ENCODE data around the gene ASPSCR1. TPM values are rescaled to one million over a fixed set of nuclear protein-coding genes. Genes with fewer than 3 reads are reported as not detected.

Gene ASPSCR1
- total RNA-seq, 1 donor from 2014 or later = 45.9 TPM

- H3K36me3 Mint-ChIP-seq (ENCODE audit: unreplicated experiment) = peaks cover 13% of the 10 kb centered on the region
- no peaks in the 10 kb centered on the region for H3K9me3 Mint-ChIP-seq (ENCODE audit: unreplicated experiment)
- no peak for DNase-seq (ENCODE audit: extremely low spot score, unreplicated experiment)
- peak overlapping the region; percentile 84 for H3K4me3 Mint-ChIP-seq (ENCODE audit: unreplicated experiment)
- no peak for TF ChIP-seq CTCF (IDR thresholded peaks at IDR 0.05)
- H3K4me1 Mint-ChIP-seq (ENCODE audit: unreplicated experiment) = peaks cover 17% of the 10 kb centered on the region
- no peak overlapping the region for H3K27ac Mint-ChIP-seq (ENCODE audit: unreplicated experiment)
- no peaks in the 10 kb centered on the region for H3K27me3 Mint-ChIP-seq (ENCODE audit: unreplicated experiment)
Measured at GRCh38 chr17:82049521-82049971, 72.1 kb downstream of the ASPSCR1 start.

- no peak for TF ChIP-seq CTCF (IDR thresholded peaks at IDR 0.05)
- Mint-ChIP-seq H3K27me3 (ENCODE audit: unreplicated experiment) (no peaks in the 10 kb centered on the region), H3K27ac (ENCODE audit: unreplicated experiment) (peak overlapping the region; percentile 72), H3K4me1 (ENCODE audit: unreplicated experiment) (peaks cover 17% of the 10 kb centered on the region), H3K36me3 (ENCODE audit: unreplicated experiment) (peaks cover 17% of the 10 kb centered on the region), H3K9me3 (ENCODE audit: unreplicated experiment) (no peaks in the 10 kb centered on the region), H3K4me3 (ENCODE audit: unreplicated experiment) (peak overlapping the region; percentile 84)
- DNase-seq (ENCODE audit: extremely low spot score, unreplicated experiment) = no peak
Measured at GRCh38 chr17:82050152-82050760, 72.8 kb downstream of the ASPSCR1 start.

- no peaks in the 10 kb centered on the region for H3K9me3 Mint-ChIP-seq (ENCODE audit: unreplicated experiment)
- no peak for TF ChIP-seq CTCF (IDR thresholded peaks at IDR 0.05)
- DNase-seq (ENCODE audit: extremely low spot score, unreplicated experiment) = no peak
- peaks cover 17% of the 10 kb centered on the region for H3K4me1 Mint-ChIP-seq (ENCODE audit: unreplicated experiment)
- H3K4me3 Mint-ChIP-seq (ENCODE audit: unreplicated experiment) = peak overlapping the region; percentile 84
- peaks cover 17% of the 10 kb centered on the region for H3K36me3 Mint-ChIP-seq (ENCODE audit: unreplicated experiment)
- H3K27ac Mint-ChIP-seq (ENCODE audit: unreplicated experiment) = peak overlapping the region; percentile 72
- H3K27me3 Mint-ChIP-seq (ENCODE audit: unreplicated experiment) = no peaks in the 10 kb centered on the region
Measured at GRCh38 chr17:82050761-82051641, 73.6 kb downstream of the ASPSCR1 start.

GRCh38 chr17:82051776-82052637, 74.6 kb downstream of the ASPSCR1 start, which contains the start of the genes GPS1 and RFNG:
Gene GPS1, plus strand, starts transcription at chr17:82051898. Its CDS starts 34 bp downstream, at chr17:82051932.
Gene RFNG, minus strand, starts transcription at chr17:82051811. Its CDS starts 45 bp downstream, at chr17:82051766.
- H3K9me3 Mint-ChIP-seq (ENCODE audit: unreplicated experiment) = no peaks in the 10 kb centered on the region
- H3K36me3 Mint-ChIP-seq (ENCODE audit: unreplicated experiment) = peaks cover 14% of the 10 kb centered on the region
- peak within 1 kb of the TSS; percentile 72 for H3K27ac Mint-ChIP-seq (ENCODE audit: unreplicated experiment)
- peaks cover 17% of the 10 kb centered on the region for H3K4me1 Mint-ChIP-seq (ENCODE audit: unreplicated experiment)
- H3K4me3 Mint-ChIP-seq (ENCODE audit: unreplicated experiment) = peak within 1 kb of the TSS; percentile 84
- TF ChIP-seq CTCF (IDR thresholded peaks at IDR 0.05) = no peak
- no peak for DNase-seq (ENCODE audit: extremely low spot score, unreplicated experiment)
- H3K27me3 Mint-ChIP-seq (ENCODE audit: unreplicated experiment) = no peaks in the 10 kb centered on the region

Data from osteocyte (in vitro differentiated cells).